ENCODE results near the gene GTF2H4. TPM values are rescaled to one million over a fixed set of nuclear protein-coding genes. Genes with fewer than 3 reads are reported as not detected.
A peak's percentile ranks its signal among the peaks of the same experiment; 100 is the strongest.

GTF2H4 gene
- total RNA-seq, 1 experiment from 2014 or later = 33.9 TPM

DNA sequence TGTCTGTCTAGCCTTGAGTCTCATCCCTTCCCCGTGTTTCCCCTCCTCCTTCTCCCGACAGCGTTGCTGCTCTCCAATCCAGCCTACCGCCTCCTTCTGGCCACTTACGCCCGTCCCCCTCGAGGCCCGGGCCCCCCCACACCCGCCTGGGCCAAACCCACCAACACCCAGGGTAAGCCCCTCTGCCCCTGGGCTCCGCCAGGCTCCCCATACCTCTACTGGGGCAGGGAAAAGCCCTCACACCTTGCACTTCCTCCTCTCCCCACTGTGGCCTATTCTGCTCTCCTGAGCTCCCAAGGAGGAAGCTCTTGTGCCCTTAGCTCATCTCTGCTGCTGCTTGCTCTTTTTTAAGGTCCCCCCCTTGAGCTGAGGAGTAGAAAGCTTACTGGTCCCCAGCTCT, 12.7 kb upstream of the GTF2H4 start:
- peaks cover 77% of the 10 kb centered on the region for H3K36me3 Mint-ChIP-seq (ENCODE audit: insufficient read depth, unreplicated experiment)
- no peaks in the 10 kb centered on the region for H3K9me3 Mint-ChIP-seq (ENCODE audit: unreplicated experiment)
- H3K4me1 Mint-ChIP-seq (ENCODE audit: insufficient read depth, unreplicated experiment) = peaks cover 9% of the 10 kb centered on the region
- TF ChIP-seq, protein P1, sequence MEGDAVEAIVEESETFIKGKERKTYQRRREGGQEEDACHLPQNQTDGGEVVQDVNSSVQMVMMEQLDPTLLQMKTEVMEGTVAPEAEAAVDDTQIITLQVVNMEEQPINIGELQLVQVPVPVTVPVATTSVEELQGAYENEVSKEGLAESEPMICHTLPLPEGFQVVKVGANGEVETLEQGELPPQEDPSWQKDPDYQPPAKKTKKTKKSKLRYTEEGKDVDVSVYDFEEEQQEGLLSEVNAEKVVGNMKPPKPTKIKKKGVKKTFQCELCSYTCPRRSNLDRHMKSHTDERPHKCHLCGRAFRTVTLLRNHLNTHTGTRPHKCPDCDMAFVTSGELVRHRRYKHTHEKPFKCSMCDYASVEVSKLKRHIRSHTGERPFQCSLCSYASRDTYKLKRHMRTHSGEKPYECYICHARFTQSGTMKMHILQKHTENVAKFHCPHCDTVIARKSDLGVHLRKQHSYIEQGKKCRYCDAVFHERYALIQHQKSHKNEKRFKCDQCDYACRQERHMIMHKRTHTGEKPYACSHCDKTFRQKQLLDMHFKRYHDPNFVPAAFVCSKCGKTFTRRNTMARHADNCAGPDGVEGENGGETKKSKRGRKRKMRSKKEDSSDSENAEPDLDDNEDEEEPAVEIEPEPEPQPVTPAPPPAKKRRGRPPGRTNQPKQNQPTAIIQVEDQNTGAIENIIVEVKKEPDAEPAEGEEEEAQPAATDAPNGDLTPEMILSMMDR (IDR thresholded peaks at IDR 0.05; ENCODE audit: unreplicated experiment) = no peak
- peak overlapping the region; percentile 37 for H3K27ac Mint-ChIP-seq (ENCODE audit: low read depth, unreplicated experiment)
- H3K4me3 Mint-ChIP-seq (ENCODE audit: unreplicated experiment) = no peak overlapping the region
- ChIA-PET CTCF (interaction anchor here (1.8 kb wide), 1 partner anchor 175 kb away, joined by 8 read pairs; no protein-coding TSS in a partner anchor), POLR2A (interaction anchor here (0.7 to 1.8 kb wide), 3 partner anchors 8 to 154 kb away, joined by 5 to 6 read pairs (median 6); partner anchors contain the start of gene DDR1)
- DNase-seq (ENCODE audit: unreplicated experiment) = no peak
- H3K27me3 Mint-ChIP-seq (ENCODE audit: insufficient read depth, unreplicated experiment) = no peaks in the 10 kb centered on the region
- BruUV-seq (replicated peaks) = no TSS peak
- intact Hi-C loops (cut with micrococcal nuclease) = no loop called here

DNA sequence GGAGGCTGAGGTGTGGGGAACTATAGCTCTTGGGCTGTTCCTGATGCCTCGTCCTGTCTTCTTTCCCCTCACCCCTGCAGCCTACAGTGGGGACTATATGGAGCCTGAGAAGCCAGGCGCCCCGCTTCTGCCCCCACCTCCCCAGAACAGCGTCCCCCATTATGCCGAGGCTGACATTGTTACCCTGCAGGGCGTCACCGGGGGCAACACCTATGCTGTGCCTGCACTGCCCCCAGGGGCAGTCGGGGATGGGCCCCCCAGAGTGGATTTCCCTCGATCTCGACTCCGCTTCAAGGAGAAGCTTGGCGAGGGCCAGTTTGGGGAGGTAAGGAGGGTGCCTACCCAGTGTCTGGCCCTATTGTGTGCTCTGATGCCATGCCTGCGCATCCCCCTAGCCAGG, 11.5 kb upstream of the GTF2H4 start:
- peaks cover 69% of the 10 kb centered on the region for H3K36me3 Mint-ChIP-seq (ENCODE audit: insufficient read depth, unreplicated experiment)
- intact Hi-C loops (cut with micrococcal nuclease) = no loop called here
- no TSS peak for BruUV-seq (replicated peaks)
- no peaks in the 10 kb centered on the region for H3K27me3 Mint-ChIP-seq (ENCODE audit: insufficient read depth, unreplicated experiment)
- CTCF ChIA-PET = interaction anchor here (0.6 to 1.8 kb wide), 4 partner anchors 19 to 174 kb away, joined by 3 to 8 read pairs (median 3); no protein-coding TSS in a partner anchor
- H3K4me1 Mint-ChIP-seq (ENCODE audit: insufficient read depth, unreplicated experiment) = peaks cover 6% of the 10 kb centered on the region
- TF ChIP-seq, protein P1 (IDR thresholded peaks at IDR 0.05; ENCODE audit: unreplicated experiment) = no peak
- no peak overlapping the region for H3K4me3 Mint-ChIP-seq (ENCODE audit: unreplicated experiment)
- no peaks in the 10 kb centered on the region for H3K9me3 Mint-ChIP-seq (ENCODE audit: unreplicated experiment)
- no peak overlapping the region for H3K27ac Mint-ChIP-seq (ENCODE audit: low read depth, unreplicated experiment)
- no peak for DNase-seq (ENCODE audit: unreplicated experiment)
- POLR2A ChIA-PET = interaction anchor here (1.8 kb wide), 2 partner anchors 10 to 12 kb away, joined by 6 read pairs; partner anchors contain the start of gene DDR1

DNA sequence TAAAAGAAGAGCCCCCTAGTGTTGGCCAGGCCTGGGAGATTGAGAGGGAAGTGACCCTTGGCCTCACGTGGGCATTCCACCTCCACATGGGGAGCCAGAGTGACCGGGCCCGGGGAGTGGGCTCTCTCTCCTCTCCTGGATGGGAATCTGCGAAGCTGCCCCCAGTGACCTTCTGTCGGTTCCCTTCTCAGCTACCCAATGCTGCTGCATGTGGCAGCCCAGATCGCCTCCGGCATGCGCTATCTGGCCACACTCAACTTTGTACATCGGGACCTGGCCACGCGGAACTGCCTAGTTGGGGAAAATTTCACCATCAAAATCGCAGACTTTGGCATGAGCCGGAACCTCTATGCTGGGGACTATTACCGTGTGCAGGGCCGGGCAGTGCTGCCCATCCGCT, 10.1 kb upstream of the GTF2H4 start:
- TF ChIP-seq, protein P1 (IDR thresholded peaks at IDR 0.05; ENCODE audit: unreplicated experiment) = no peak

DNA sequence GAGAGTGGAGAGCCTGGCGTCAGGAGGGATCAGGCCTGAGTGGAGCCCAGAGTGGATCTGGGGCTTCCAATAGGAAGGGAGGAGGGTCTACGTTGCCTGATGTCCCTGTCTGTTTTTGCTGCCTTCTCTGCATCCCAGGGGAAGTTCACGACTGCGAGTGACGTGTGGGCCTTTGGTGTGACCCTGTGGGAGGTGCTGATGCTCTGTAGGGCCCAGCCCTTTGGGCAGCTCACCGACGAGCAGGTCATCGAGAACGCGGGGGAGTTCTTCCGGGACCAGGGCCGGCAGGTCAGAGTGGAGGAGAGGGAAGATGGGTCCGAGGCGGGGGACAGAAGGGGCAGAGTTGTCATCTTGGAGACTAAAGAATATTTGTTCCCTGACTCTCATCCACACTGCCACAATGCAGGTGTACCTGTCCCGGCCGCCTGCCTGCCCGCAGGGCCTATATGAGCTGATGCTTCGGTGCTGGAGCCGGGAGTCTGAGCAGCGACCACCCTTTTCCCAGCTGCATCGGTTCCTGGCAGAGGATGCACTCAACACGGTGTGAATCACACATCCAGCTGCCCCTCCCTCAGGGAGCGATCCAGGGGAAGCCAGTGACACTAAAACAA, 9.2 kb upstream of the GTF2H4 start:
- no peak for DNase-seq (ENCODE audit: unreplicated experiment)
- Mint-ChIP-seq H3K27ac (ENCODE audit: low read depth, unreplicated experiment) (no peak overlapping the region), H3K4me1 (ENCODE audit: insufficient read depth, unreplicated experiment) (peaks cover 14% of the 10 kb centered on the region), H3K36me3 (ENCODE audit: insufficient read depth, unreplicated experiment) (peaks cover 52% of the 10 kb centered on the region), H3K27me3 (ENCODE audit: insufficient read depth, unreplicated experiment) (no peaks in the 10 kb centered on the region), H3K9me3 (ENCODE audit: unreplicated experiment) (no peaks in the 10 kb centered on the region), H3K4me3 (ENCODE audit: unreplicated experiment) (no peak overlapping the region)
- ChIA-PET POLR2A (interaction anchor here (0.7 to 5.2 kb wide), 4 partner anchors 9 to 15 kb away, joined by 3 to 34 read pairs (median 4); partner anchors contain the start of genes GTF2H4 and VARS2), CTCF (interaction anchor here (1.2 kb wide), 1 partner anchor 9 kb away, joined by 4 read pairs; no protein-coding TSS in a partner anchor)
- TF ChIP-seq, protein P1 (IDR thresholded peaks at IDR 0.05; ENCODE audit: unreplicated experiment) = no peak
- no TSS peak for BruUV-seq (replicated peaks)
- intact Hi-C loops (cut with micrococcal nuclease) = no loop called here

More for the DNA sequence above, 10.1 kb upstream of the GTF2H4 start:
- H3K27ac Mint-ChIP-seq (ENCODE audit: low read depth, unreplicated experiment) = no peak overlapping the region
- H3K36me3 Mint-ChIP-seq (ENCODE audit: insufficient read depth, unreplicated experiment) = peaks cover 62% of the 10 kb centered on the region
- intact Hi-C loops (cut with micrococcal nuclease) = no loop called here
- peaks cover 13% of the 10 kb centered on the region for H3K4me1 Mint-ChIP-seq (ENCODE audit: insufficient read depth, unreplicated experiment)
- ChIA-PET CTCF (interaction anchor here (0.6 kb wide), 1 partner anchor 294 kb away, joined by 4 read pairs; no protein-coding TSS in a partner anchor), POLR2A (interaction anchor here (5.2 kb wide), 1 partner anchor 8 kb away, joined by 34 read pairs; no protein-coding TSS in a partner anchor)
- no peaks in the 10 kb centered on the region for H3K27me3 Mint-ChIP-seq (ENCODE audit: insufficient read depth, unreplicated experiment)
- H3K4me3 Mint-ChIP-seq (ENCODE audit: unreplicated experiment) = no peak overlapping the region
- DNase-seq (ENCODE audit: unreplicated experiment) = no peak
- no TSS peak for BruUV-seq (replicated peaks)
- no peaks in the 10 kb centered on the region for H3K9me3 Mint-ChIP-seq (ENCODE audit: unreplicated experiment)

Measured in MCF 10A (cell line).